ENCODE results near the gene UBE2D2.
A peak's percentile ranks its signal among the peaks of the same experiment; 100 is the strongest.

Gene UBE2D2

GRCh38 chr5:139649082-139649991 lies 88.2 kb downstream of the UBE2D2 start:
- DNase-seq: no peak

GRCh38 chr5:139650031-139650688 lies 89.0 kb downstream of the UBE2D2 start:
- DNase-seq: peak; percentile 41

GRCh38 chr5:139650689-139651042 lies 89.5 kb downstream of the UBE2D2 start:
- DNase-seq: no peak

GRCh38 chr5:139651043-139651834 lies 90.1 kb downstream of the UBE2D2 start:
- DNase-seq: no peak

GRCh38 chr5:139651853-139652787 lies 91.0 kb downstream of the UBE2D2 start:
- DNase-seq: peak; percentile 57

GRCh38 chr5:139652788-139653241 lies 91.7 kb downstream of the UBE2D2 start:
- no peak for DNase-seq

GRCh38 chr5:139653616-139654015 lies 92.5 kb downstream of the UBE2D2 start:
- DNase-seq: no peak

- DNase-seq: no peak
Observed at GRCh38 chr5:139654464-139654863, 93.3 kb downstream of the UBE2D2 start.

- DNase-seq: no peak
Observed at GRCh38 chr5:139654871-139655491, 93.8 kb downstream of the UBE2D2 start.

- no peak for DNase-seq
Observed at GRCh38 chr5:139655727-139656271, 94.7 kb downstream of the UBE2D2 start.

GRCh38 chr5:139657363-139658321 lies 96.5 kb downstream of the UBE2D2 start:
- DNase-seq: no peak

GRCh38 chr5:139658501-139658927 lies 97.4 kb downstream of the UBE2D2 start:
- no peak for DNase-seq

GRCh38 chr5:139658928-139659667 lies 98.0 kb downstream of the UBE2D2 start:
- DNase-seq: no peak

GRCh38 chr5:139659695-139660101 lies 98.6 kb downstream of the UBE2D2 start:
- no peak for DNase-seq

- DNase-seq: no peak
Observed at GRCh38 chr5:139660105-139660922, 99.2 kb downstream of the UBE2D2 start.

- DNase-seq: no peak
Observed at GRCh38 chr5:139660923-139661814, 100.0 kb downstream of the UBE2D2 start.

- no peak for DNase-seq
Observed at GRCh38 chr5:139662617-139663016, 101.5 kb downstream of the UBE2D2 start.

Data from stimulated activated CD4-positive, alpha-beta T cell treated with anti-CD3 and anti-CD28 coated beads, Interleukin-4, amount 100 ng/mL, for 1 hour (primary cell).